ENCODE measurements around the gene KLK1.

- TF ChIP-seq TAF1 (IDR thresholded peaks at IDR 0.05; ENCODE audit: borderline replicate concordance, low read depth, low read length) (no peak), ESRRA (IDR thresholded peaks at IDR 0.05; ENCODE audit: low read length) (no peak), BMI1 (IDR thresholded peaks at IDR 0.05; ENCODE audit: borderline replicate concordance) (no peak), NRF1 (conservative IDR thresholded peaks at IDR 0.05; ENCODE audit: low read depth, low read length) (no peak), JUNB (IDR thresholded peaks at IDR 0.05) (no peak), RCOR1 (conservative IDR thresholded peaks at IDR 0.05; ENCODE audit: low read depth, low read length) (no peak), POLR2AphosphoS5 (IDR thresholded peaks at IDR 0.05; ENCODE audit: low read length) (no peak), CTCF (IDR thresholded peaks at IDR 0.05 in 2 of 3, conservative IDR thresholded peaks at IDR 0.05 in 1 of 3; ENCODE audit: control insufficient read depth in 2 of 3, extremely low read depth in 1 of 3, insufficient read depth in 1 of 3, low read depth in 3 of 3, low read length in 3 of 3) (no peak), FOS (IDR thresholded peaks at IDR 0.05; ENCODE audit: borderline replicate concordance, extremely low read depth, insufficient read length) (no peak), RFX5 (IDR thresholded peaks at IDR 0.05; ENCODE audit: low read depth, low read length) (no peak), ZZZ3 (IDR thresholded peaks at IDR 0.05; ENCODE audit: control insufficient read depth, insufficient read length, low read depth) (no peak)
- TF ChIP-seq, protein P1, sequence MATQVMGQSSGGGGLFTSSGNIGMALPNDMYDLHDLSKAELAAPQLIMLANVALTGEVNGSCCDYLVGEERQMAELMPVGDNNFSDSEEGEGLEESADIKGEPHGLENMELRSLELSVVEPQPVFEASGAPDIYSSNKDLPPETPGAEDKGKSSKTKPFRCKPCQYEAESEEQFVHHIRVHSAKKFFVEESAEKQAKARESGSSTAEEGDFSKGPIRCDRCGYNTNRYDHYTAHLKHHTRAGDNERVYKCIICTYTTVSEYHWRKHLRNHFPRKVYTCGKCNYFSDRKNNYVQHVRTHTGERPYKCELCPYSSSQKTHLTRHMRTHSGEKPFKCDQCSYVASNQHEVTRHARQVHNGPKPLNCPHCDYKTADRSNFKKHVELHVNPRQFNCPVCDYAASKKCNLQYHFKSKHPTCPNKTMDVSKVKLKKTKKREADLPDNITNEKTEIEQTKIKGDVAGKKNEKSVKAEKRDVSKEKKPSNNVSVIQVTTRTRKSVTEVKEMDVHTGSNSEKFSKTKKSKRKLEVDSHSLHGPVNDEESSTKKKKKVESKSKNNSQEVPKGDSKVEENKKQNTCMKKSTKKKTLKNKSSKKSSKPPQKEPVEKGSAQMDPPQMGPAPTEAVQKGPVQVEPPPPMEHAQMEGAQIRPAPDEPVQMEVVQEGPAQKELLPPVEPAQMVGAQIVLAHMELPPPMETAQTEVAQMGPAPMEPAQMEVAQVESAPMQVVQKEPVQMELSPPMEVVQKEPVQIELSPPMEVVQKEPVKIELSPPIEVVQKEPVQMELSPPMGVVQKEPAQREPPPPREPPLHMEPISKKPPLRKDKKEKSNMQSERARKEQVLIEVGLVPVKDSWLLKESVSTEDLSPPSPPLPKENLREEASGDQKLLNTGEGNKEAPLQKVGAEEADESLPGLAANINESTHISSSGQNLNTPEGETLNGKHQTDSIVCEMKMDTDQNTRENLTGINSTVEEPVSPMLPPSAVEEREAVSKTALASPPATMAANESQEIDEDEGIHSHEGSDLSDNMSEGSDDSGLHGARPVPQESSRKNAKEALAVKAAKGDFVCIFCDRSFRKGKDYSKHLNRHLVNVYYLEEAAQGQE (IDR thresholded peaks at IDR 0.05; ENCODE audit: low read depth, low read length), result no peak
Measured at GRCh38 chr19:50835103-50835784, 11.7 kb upstream of the KLK1 start.
